Lower lobe of right lung (tissue), 2 donors: ENCODE measurements around the gene HSD17B2. TPM values are rescaled to one million over a fixed set of nuclear protein-coding genes. Genes with fewer than 3 reads are reported as not detected.

Experiments
- ATAC-seq, 2 donors: fragments of 200-7000 bp; cut with Tn5 transposase; one replicate each; pipeline ENCODE4 v1.9.1; 2020 to 2022; ENCODE audit warnings: mild to moderate bottlenecking in 2 of 2, moderate library complexity in 2 of 2
- DNase-seq: peaks from one replicate; pipeline ENCODE4 v3.0.0-alpha.2; 2020
- H3K27ac ChIP-seq: fragments of 200-600 bp; one replicate; pipeline ENCODE4 v1.8.0; 2022
- H3K27me3 ChIP-seq: fragments of 200-600 bp; one replicate; pipeline ENCODE4 v1.8.0; 2022; ENCODE audit warnings: low read depth
- H3K36me3 ChIP-seq: fragments of 200-600 bp; one replicate; pipeline ENCODE4 v1.8.0; 2022; ENCODE audit warnings: mild to moderate bottlenecking
- H3K4me1 ChIP-seq: fragments of 200-600 bp; one replicate; pipeline ENCODE4 v1.8.0; 2022
- H3K4me3 ChIP-seq: fragments of 200-600 bp; one replicate; pipeline ENCODE4 v1.8.0; 2022; ENCODE audit warnings: mild to moderate bottlenecking
- H3K9me3 ChIP-seq: fragments of 200-600 bp; one replicate; pipeline ENCODE4 v1.8.0; 2022
- intact Hi-C: fragments of 100-400 bp; cut with DNase I; formaldehyde crosslinking; loops from one replicate; pipeline ENCODE4 v1.11.0; 2022
- total RNA-seq: library from RNA; stranded (reverse); fragmentation: NEBNext Ultra II Directional; extraction: Animal tissue kit (Norgen Biotek cat#: 25700); gene quantifications from one replicate; pipeline ENCODE4 v1.2.1, GENCODE V29; 2021
- TF ChIP-seq, protein P1 (sequence below): fragments of 200-600 bp; IDR thresholded peaks from one replicate; pipeline ENCODE4 v1.8.0; 2022; ENCODE audit warnings: antibody characterized with exemption, mild to moderate bottlenecking
- donor health status: DM: no; HTN: yes; CAD: no; lungs with severe emphysema.

HSD17B2 gene
- total RNA-seq, 1 donor from 2014 or later: 2.9 TPM

DNA sequence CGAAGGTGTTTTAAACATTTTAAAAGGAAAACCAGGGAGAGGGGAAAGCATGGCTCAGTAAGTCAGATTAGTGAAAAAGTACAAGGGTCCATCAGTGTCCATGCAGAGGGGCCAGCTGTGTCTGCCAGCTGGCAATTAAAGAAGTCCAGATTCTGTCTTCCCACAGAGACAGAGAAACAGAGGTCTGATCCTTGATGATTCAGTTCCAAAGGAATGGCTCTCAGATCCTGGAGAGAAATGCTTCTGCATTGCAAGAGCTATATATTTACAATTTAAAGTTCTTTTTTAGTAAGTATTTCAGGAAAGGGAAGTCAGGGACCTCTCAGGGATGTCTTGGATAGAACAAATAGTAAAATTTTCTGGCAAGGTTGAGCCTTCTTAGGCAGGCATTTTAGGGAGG lies 56.2 kb downstream of the HSD17B2 start:
- Histone ChIP-seq H3K36me3 (no peaks in the 10 kb centered on the region), H3K27ac (no peak overlapping the region), H3K4me3 (no peak overlapping the region), H3K27me3 (no peaks in the 10 kb centered on the region), H3K9me3 (no peaks in the 10 kb centered on the region), H3K4me1 (no peaks in the 10 kb centered on the region)
- intact Hi-C loops: no loop called here
- ATAC-seq (no peak), DNase-seq (no peak)
- TF ChIP-seq, protein P1, sequence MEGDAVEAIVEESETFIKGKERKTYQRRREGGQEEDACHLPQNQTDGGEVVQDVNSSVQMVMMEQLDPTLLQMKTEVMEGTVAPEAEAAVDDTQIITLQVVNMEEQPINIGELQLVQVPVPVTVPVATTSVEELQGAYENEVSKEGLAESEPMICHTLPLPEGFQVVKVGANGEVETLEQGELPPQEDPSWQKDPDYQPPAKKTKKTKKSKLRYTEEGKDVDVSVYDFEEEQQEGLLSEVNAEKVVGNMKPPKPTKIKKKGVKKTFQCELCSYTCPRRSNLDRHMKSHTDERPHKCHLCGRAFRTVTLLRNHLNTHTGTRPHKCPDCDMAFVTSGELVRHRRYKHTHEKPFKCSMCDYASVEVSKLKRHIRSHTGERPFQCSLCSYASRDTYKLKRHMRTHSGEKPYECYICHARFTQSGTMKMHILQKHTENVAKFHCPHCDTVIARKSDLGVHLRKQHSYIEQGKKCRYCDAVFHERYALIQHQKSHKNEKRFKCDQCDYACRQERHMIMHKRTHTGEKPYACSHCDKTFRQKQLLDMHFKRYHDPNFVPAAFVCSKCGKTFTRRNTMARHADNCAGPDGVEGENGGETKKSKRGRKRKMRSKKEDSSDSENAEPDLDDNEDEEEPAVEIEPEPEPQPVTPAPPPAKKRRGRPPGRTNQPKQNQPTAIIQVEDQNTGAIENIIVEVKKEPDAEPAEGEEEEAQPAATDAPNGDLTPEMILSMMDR: no peak

DNA sequence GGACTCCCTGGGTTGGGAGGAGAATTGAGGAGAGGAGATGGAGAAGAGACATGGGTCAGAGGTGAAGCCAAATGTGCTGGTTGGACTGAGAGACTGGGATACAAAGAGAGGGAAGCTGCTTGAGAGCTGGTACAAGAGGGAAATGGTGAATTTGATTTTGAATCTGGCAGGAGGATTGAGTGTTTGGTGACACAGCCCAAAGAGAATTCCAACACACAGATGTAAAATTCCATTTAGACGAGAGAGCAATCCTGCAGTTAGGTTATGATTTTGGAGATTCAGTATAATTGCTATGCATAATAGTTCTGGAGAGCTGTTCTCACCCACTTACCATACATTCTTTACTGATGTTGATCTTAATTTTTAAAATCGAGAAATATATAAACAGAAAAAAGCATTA lies 57.7 kb downstream of the HSD17B2 start:
- no peaks in the 10 kb centered on the region for H3K27me3 ChIP-seq
- H3K4me1 ChIP-seq: no peaks in the 10 kb centered on the region
- H3K27ac ChIP-seq: no peak overlapping the region
- intact Hi-C loops: no loop called here
- H3K36me3 ChIP-seq: no peaks in the 10 kb centered on the region
- no peak for DNase-seq
- TF ChIP-seq, protein P1: no peak
- no peak overlapping the region for H3K4me3 ChIP-seq
- no peak for ATAC-seq
- no peaks in the 10 kb centered on the region for H3K9me3 ChIP-seq

DNA sequence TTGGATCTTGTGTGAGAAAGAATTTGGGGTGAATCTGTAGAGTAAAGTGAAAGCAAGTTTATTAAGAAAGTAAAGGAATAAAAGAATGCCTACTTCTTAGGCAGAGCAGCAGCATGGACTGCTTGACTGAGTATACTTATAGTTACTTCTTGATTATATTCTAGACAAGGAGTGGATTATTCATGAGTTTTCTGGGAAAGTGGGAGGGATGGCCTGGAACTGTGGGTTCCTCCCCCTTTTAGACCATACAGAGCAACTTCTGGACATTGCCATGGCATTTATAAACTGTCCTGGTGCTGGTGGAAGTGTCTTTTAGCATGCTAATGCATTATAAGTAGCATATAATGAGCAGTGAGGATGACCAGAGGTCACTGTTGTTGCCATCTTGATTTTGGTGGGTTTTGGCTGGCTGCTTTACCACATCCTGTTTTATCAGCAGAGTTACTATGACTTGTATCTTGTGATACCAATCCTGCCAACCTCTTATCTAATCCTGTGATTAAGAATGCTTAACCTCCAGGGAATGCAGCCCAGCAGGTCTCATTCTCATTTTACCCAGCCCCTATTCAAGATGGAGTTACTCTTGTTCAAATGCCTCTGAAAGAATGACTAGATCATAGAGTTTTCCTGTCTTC lies 58.7 kb downstream of the HSD17B2 start:
- Histone ChIP-seq H3K27me3 (no peaks in the 10 kb centered on the region), H3K36me3 (no peaks in the 10 kb centered on the region), H3K4me1 (no peaks in the 10 kb centered on the region), H3K9me3 (no peaks in the 10 kb centered on the region), H3K4me3 (no peak overlapping the region), H3K27ac (no peak overlapping the region)
- intact Hi-C loops: no loop called here
- DNase-seq (no peak), ATAC-seq (no peak)
- TF ChIP-seq, protein P1: no peak

DNA sequence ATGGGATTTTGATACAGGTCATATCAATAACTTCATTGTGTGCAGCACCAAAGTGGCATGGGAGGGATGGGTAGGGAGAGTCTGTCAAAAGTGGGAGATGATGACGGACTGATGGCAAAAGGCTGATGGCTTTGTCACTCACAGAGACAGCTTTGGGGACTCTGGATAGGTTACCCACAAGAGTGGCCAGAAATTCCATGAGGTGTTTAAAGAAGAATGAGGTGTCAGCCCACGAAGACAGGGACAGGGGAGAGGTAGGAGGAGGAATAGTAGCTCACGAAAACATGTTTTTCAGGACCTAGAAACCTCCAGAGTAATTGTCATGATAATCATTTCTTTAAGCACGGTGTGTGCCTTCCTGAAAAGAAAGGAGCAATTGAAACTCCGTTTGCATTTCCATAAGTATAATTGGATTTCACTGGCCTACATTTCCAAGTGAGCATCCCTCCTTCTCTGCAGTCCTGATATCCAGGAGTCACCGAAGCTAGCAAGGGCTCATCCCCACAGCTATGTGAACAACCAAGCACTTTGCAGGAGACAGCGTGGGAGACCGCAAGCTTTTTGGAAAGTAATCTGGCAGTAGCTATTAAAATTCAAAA lies 60.0 kb downstream of the HSD17B2 start:
- ATAC-seq: no peak
- intact Hi-C loops: no loop called here
- no peak overlapping the region for H3K4me3 ChIP-seq

DNA sequence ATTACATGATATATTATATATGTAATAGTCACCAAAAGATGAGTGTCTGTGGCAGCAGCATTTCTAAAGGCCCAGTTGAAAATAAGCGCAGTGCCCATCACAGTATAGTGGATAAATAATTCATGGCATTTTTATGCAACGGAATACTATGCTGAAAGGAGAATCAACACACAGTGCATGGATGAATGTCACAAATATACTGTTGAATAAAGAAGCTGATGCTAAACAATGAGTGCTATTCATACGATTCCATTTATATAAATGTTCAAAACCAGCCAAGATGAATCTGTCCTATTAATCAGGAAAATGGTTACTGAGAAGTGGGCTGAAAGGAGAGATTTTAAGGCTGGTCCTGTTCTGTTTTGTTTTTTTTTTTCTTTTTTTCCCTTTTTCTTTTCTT lies 61.6 kb downstream of the HSD17B2 start:
- H3K4me1 ChIP-seq: no peaks in the 10 kb centered on the region
- no peak overlapping the region for H3K4me3 ChIP-seq
- DNase-seq (no peak), ATAC-seq (no peak)
- no peaks in the 10 kb centered on the region for H3K9me3 ChIP-seq
- H3K27ac ChIP-seq: no peak overlapping the region
- no peaks in the 10 kb centered on the region for H3K27me3 ChIP-seq
- TF ChIP-seq, protein P1: no peak
- intact Hi-C loops: no loop called here
- no peaks in the 10 kb centered on the region for H3K36me3 ChIP-seq

More for the DNA sequence above, 60.0 kb downstream of the HSD17B2 start:
- Histone ChIP-seq H3K4me1 (no peaks in the 10 kb centered on the region), H3K27me3 (no peaks in the 10 kb centered on the region), H3K27ac (no peak overlapping the region), H3K36me3 (no peaks in the 10 kb centered on the region), H3K9me3 (no peaks in the 10 kb centered on the region)
- TF ChIP-seq, protein P1: no peak
- DNase-seq: no peak
